Measurements from ENCODE around the gene MOB3A. TPM values are rescaled to one million over a fixed set of nuclear protein-coding genes. Genes with fewer than 3 reads are reported as not detected.
"Not testable (repeated sequence)": the region's sequence is repeated elsewhere in the genome, so short reads cannot be mapped to it uniquely, and the experiment has no call there.

Gene MOB3A
- total and polyA plus RNA-seq, 2 of the 13 experiments (the other 11 are each of a cell fraction or from before 2014, with no cell fraction given) = 3.5 to 17.8 TPM

DNA sequence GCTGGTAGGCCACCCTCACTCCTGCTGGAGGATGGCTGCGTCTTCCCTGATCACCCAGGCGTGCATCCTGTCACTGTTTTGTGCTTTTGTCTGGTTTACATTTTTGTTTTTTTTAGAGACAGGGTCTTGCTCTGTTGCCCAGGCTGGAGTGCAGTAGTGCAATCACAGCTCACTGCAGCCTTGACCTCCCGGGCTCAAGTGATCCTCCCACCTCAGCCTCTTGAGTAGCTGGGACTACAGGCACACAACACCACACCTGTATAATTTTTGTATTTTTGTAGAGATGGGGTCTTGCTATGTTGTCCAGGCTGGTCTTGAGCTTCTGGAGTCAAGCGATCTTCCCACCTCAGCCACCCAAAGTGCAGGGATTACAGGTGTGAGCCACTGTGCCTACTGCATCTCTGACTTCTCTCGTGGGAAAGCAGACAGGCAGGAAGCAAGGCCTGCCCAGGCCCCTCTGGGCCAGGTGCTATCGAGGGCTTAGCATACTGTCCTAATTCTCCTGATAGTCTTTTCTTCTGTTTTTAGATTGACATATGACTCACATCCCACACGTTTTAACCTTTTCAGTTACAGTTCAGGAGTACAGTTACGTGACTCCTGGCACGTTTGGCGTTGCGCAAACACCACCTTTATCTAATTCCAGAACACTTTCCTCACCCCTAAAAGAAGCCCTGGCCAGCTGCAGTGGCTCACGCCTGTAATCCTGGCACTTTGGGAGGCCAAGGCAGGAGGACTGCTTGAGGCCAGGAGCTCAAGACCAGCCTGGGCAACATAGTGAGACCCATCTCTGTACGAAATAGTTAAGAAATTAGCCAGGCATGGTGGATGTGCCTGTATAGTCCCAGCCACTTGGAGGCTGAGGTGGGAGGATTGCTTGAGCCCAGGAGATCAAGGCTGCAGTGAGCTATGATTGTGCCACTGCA lies 9.2 kb downstream of the MOB3A start (continued):
- TF ChIP-seq, protein P1, sequence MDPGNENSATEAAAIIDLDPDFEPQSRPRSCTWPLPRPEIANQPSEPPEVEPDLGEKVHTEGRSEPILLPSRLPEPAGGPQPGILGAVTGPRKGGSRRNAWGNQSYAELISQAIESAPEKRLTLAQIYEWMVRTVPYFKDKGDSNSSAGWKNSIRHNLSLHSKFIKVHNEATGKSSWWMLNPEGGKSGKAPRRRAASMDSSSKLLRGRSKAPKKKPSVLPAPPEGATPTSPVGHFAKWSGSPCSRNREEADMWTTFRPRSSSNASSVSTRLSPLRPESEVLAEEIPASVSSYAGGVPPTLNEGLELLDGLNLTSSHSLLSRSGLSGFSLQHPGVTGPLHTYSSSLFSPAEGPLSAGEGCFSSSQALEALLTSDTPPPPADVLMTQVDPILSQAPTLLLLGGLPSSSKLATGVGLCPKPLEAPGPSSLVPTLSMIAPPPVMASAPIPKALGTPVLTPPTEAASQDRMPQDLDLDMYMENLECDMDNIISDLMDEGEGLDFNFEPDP (CRISPR knock-in tag; conservative IDR thresholded peaks at IDR 0.05) = 0 out of 2 replicates have a peak, but pooled peaks have one; percentile 8
- TF ChIP-seq, protein P2, sequence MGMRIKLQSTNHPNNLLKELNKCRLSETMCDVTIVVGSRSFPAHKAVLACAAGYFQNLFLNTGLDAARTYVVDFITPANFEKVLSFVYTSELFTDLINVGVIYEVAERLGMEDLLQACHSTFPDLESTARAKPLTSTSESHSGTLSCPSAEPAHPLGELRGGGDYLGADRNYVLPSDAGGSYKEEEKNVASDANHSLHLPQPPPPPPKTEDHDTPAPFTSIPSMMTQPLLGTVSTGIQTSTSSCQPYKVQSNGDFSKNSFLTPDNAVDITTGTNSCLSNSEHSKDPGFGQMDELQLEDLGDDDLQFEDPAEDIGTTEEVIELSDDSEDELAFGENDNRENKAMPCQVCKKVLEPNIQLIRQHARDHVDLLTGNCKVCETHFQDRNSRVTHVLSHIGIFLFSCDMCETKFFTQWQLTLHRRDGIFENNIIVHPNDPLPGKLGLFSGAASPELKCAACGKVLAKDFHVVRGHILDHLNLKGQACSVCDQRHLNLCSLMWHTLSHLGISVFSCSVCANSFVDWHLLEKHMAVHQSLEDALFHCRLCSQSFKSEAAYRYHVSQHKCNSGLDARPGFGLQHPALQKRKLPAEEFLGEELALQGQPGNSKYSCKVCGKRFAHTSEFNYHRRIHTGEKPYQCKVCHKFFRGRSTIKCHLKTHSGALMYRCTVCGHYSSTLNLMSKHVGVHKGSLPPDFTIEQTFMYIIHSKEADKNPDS (CRISPR knock-in tag; IDR thresholded peaks at IDR 0.05) = peak; percentile 74; the same call in 1 of the 2 replicates
- TF ChIP-seq JUNB (CRISPR knock-in tag; IDR thresholded peaks at IDR 0.05; ENCODE audit: borderline replicate concordance) (peak; percentile 82), ZNF572 (CRISPR knock-in tag; IDR thresholded peaks at IDR 0.05) (peak; percentile 90), CREM (IDR thresholded peaks at IDR 0.05) (peak; percentile 74), ESRRA (CRISPR knock-in tag; IDR thresholded peaks at IDR 0.05; ENCODE audit: low read depth) (peak; percentile 85; the same call in 1 of the 2 replicates), CEBPB (IDR thresholded peaks at IDR 0.05; ENCODE audit: borderline replicate concordance, low read depth, low read length) (peak; percentile 98), FOSL1 (CRISPR knock-in tag; IDR thresholded peaks at IDR 0.05; ENCODE audit: borderline replicate concordance) (peak; percentile 70; the same call in 1 of the 2 replicates), HDAC2 (CRISPR knock-in tag; IDR thresholded peaks at IDR 0.05) (peak; percentile 89), PHF21A (CRISPR knock-in tag; IDR thresholded peaks at IDR 0.05) (peak; percentile 91), BRCA1 (CRISPR knock-in tag; IDR thresholded peaks at IDR 0.05) (0 out of 2 replicates have a peak, but pooled peaks have one; percentile 75), ZNF317 (CRISPR knock-in tag; IDR thresholded peaks at IDR 0.05) (peak; percentile 82)
- not testable (repeated sequence) for TF ChIP-seq CREM (CRISPR knock-in tag; IDR thresholded peaks at IDR 0.05)
- TF ChIP-seq, protein P3, sequence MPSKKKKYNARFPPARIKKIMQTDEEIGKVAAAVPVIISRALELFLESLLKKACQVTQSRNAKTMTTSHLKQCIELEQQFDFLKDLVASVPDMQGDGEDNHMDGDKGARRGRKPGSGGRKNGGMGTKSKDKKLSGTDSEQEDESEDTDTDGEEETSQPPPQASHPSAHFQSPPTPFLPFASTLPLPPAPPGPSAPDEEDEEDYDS (CRISPR knock-in tag; IDR thresholded peaks at IDR 0.05) = peak; percentile 74
- TF ChIP-seq, protein P4, sequence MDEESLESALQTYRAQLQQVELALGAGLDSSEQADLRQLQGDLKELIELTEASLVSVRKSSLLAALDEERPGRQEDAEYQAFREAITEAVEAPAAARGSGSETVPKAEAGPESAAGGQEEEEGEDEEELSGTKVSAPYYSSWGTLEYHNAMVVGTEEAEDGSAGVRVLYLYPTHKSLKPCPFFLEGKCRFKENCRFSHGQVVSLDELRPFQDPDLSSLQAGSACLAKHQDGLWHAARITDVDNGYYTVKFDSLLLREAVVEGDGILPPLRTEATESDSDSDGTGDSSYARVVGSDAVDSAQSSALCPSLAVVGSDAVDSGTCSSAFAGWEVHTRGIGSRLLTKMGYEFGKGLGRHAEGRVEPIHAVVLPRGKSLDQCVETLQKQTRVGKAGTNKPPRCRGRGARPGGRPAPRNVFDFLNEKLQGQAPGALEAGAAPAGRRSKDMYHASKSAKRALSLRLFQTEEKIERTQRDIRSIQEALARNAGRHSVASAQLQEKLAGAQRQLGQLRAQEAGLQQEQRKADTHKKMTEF (CRISPR knock-in tag; IDR thresholded peaks at IDR 0.05) = peak; percentile 80; the same call in 1 of the 2 replicates
- TF ChIP-seq, protein P5, sequence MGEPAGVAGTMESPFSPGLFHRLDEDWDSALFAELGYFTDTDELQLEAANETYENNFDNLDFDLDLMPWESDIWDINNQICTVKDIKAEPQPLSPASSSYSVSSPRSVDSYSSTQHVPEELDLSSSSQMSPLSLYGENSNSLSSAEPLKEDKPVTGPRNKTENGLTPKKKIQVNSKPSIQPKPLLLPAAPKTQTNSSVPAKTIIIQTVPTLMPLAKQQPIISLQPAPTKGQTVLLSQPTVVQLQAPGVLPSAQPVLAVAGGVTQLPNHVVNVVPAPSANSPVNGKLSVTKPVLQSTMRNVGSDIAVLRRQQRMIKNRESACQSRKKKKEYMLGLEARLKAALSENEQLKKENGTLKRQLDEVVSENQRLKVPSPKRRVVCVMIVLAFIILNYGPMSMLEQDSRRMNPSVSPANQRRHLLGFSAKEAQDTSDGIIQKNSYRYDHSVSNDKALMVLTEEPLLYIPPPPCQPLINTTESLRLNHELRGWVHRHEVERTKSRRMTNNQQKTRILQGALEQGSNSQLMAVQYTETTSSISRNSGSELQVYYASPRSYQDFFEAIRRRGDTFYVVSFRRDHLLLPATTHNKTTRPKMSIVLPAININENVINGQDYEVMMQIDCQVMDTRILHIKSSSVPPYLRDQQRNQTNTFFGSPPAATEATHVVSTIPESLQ (CRISPR knock-in tag; conservative IDR thresholded peaks at IDR 0.05) = 0 out of 2 replicates have a peak, but pooled peaks have one; percentile 51

Data from HepG2 (cell line).